Transverse colon (tissue), 4 donors: ENCODE data around the gene TBL1XR1. TPM values are rescaled to one million over a fixed set of nuclear protein-coding genes. Genes with fewer than 3 reads are reported as not detected.

Source experiments
- small RNA-seq, 4 donors: library from RNA; depleted of rRNA; stranded (forward); fragments of <200 nt; gene quantifications; one replicate each; pipeline ENCODE3, GENCODE V24; 2016
- total RNA-seq, 4 donors: library from RNA; depleted of rRNA; stranded (reverse); fragments of >200 nt; gene quantifications; one replicate each; pipeline ENCODE4 v1.1.0, GENCODE V29; 2016

The TBL1XR1 gene
- total RNA-seq, 4 donors from 2014 or later, result 39.4 to 131 (median 68.1) TPM

Small RNA genes within 50 kb of the gene (small RNA-seq; reads per million reads assigned to genes)
- gene RF00019 (0 reads per million in 4 donors), gene RNU6-681P (0 reads per million in 4 donors)
